Neural progenitor cell (in vitro differentiated cells): Measurements from ENCODE around the gene STYX.

Experiments
- CTCF ChIP-seq: fragments of 200-600 bp; sonication (generic); IDR thresholded peaks from 2 replicates; pipeline ENCODE4 v1.5.1; 2017; ENCODE audit warnings: antibody characterized with exemption, mild to moderate bottlenecking
- EZH2 ChIP-seq: fragments of 200-600 bp; sonication (generic); IDR thresholded peaks from 2 replicates; pipeline ENCODE4 v1.6.1; 2017; ENCODE audit warnings: antibody characterized with exemption, mild to moderate bottlenecking, moderate library complexity

- TF ChIP-seq EZH2 (no peak), CTCF (no peak)
Observed at GRCh38 chr14:52791223-52792096, 61.5 kb downstream of the STYX start, which contains the start of gene GNPNAT1.
